GM19193 (cell line): ENCODE measurements around the gene RPTN.

ENCODE experiments used
- POLR2A ChIP-seq: IDR thresholded peaks from 4 replicates; pipeline ENCODE4 v1.6.1; 2011; ENCODE audit not compliant: insufficient read depth, insufficient read length; ENCODE audit errors: extremely low read depth

Gene RPTN

GRCh38 chr1:152145769-152146168 is 13.3 kb downstream of the RPTN start:
- no peak for TF ChIP-seq POLR2A

DNA sequence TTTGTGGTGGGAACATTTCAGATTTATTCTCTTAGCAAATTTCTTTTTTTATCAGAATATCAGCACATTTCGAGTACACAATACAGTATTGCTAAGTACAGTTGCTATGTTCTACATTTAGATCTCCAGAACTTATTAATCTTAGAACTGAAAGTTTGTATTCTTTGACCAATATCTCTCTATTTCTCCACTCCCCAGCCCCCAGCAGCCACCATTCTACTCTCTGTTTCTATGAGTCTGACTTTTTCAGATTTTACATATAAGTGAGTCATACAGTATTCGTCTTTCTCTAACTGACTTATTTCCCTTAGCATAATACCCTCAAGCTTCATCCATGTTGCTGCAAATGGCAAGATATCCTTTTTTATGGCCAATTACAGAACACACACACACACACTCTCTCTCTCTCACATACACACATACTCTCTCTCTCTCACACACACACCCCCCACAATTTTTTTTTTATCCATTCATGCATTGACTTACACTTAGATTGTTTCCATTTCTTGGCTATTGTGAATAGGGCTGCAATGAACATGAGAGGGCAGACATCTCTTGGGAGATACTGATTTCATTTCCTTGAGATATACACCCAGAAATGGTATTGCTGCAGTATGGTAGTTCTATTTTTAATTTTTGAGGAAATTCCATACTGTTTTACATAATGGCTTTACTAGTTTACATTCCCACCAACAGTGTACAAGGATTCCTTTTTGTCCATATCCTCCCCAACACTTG is 15.7 kb downstream of the RPTN start:
- TF ChIP-seq POLR2A = no peak

GRCh38 chr1:152141971-152142584 is 16.9 kb downstream of the RPTN start:
- no peak for TF ChIP-seq POLR2A

DNA sequence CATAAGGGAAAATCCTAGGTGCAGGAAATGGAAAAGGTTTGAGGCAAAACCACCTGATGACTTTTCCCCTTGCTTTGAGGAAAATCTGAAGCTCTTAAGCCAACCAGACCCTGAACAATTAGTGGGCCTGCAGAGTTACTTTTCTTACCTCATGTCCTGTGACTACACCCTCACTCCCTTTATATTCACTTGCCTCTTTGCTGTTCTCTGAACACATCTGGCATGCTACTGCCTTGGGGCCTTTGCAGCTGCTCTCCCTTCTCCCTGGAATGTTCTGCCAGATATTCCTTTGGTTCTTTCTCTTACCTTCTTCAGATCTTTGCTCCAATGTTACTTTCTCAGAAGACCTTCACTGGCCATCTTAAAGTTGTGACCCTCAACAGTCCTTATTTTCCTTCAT is 21.8 kb downstream of the RPTN start:
- no peak for TF ChIP-seq POLR2A

DNA sequence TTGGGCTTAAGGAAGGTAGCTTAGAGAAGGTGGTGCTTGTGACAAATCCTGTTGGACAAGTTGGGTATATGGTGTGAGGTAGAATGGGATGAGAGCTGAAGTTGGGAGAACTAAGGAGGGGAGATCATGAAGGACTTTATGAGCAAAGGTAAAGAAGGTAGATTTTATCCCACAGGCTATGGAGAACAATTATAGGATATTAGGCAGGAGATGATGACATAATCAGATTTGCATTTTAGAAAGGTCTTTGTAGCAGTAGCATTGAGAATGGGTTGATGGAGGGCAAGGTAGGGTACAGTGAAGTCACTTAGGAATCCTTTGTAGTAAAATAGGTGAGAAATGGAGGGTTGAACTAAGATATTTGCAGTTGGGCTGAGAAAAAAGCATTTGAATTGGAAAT is 28.8 kb downstream of the RPTN start:
- TF ChIP-seq POLR2A = no peak

GRCh38 chr1:152127673-152128072 is 31.4 kb downstream of the RPTN start:
- TF ChIP-seq POLR2A = no peak

- TF ChIP-seq POLR2A = no peak
Observed at GRCh38 chr1:152125834-152126443, 33.1 kb downstream of the RPTN start.

DNA sequence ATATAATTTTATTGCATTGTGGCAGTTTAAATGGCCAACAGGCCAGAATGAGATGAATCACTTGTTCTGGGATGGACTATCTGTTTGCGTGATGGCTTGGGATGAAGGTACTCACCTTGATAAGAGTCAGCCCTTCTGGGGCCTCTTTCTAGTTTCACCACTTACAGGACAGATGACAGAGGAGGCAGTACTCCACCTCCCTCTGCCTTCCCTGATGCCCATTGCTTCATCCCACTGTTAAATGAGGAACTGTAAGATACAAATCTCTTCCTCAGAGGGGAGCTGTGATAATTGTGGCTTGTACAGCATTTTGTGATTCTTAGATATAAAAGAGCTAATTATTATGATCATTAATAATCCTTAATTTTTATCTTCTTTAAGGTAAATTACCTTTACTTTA is 40.1 kb downstream of the RPTN start:
- no peak for TF ChIP-seq POLR2A

- TF ChIP-seq POLR2A = no peak
Observed at GRCh38 chr1:152115344-152115743, 43.7 kb downstream of the RPTN start, which contains the start of gene TCHH. TSS of gene TCHH (minus strand) at chr1:152115444. CDS start at chr1:152114080, 1,364 bp downstream.

DNA sequence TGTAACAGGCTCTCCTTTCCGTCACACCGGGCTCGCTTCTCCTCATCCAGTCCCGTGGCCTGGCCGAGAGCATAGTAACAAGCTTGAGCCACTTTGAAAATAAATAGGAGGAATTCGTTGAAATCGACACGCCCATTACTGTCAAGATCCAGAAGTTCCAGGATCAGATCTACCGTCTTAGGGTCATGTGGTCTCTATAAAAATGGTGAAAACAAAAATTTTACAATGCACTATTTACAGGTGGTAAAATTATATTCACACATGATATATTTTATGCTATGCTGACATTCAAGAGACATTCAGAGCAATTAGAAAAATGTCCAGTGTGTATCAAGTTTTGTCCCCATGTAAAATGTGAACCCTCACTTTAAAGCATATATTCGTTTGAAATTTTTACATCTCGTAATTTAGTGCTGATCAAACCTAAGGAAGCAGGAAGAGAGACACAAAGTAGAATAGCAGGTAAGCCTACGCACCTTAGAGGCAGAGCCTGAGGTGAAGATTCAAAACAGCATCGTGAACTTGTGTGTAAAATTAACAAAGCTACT is 46.1 kb downstream of the RPTN start:
- no peak for TF ChIP-seq POLR2A

GRCh38 chr1:152112101-152112884 is 46.7 kb downstream of the RPTN start:
- no peak for TF ChIP-seq POLR2A

GRCh38 chr1:152111515-152111968 is 47.5 kb downstream of the RPTN start:
- TF ChIP-seq POLR2A = no peak

GRCh38 chr1:152110860-152111514 is 48.0 kb downstream of the RPTN start:
- TF ChIP-seq POLR2A = no peak

DNA sequence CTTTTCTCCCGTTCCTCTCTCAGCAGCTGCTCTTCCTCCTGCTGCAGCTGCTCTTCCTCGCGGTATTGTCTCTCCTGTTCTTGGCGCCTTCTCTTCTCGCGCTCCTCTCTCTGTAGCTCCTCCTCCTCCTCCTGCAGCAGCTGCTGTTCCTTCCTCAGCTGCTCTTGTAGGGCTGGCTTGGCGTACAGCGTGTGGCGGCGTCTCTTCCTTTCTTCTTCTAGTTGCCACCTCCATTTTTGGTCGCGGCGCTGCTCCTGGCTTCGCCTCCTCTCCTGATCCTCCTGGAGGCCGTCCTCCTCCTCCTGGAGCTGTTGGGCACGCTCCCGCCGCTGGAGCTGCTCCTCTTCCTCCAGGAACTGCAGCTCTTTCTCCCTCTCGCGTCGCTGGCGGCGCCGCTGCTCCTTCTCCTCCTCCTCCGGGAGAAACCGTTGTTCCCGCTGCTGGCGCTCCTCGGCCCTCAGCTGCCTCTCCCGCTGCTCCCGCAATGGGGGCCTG is 48.6 kb downstream of the RPTN start:
- TF ChIP-seq POLR2A = no peak
